Stimulated activated CD4-positive, alpha-beta T cell treated with anti-CD3 and anti-CD28 coated beads, Interleukin-12 subunit alpha, Interleukin-12 subunit beta, amount 100 ng/mL, for 48 hours (primary cell): Measurements from ENCODE around the gene TOP3A.
"Not testable (repeated sequence)": the region's sequence is repeated elsewhere in the genome, so short reads cannot be mapped to it uniquely, and the experiment has no call there.

ENCODE experiments used
- DNase-seq, 3 donors: peaks; one replicate each; pipeline ENCODE4 v3.0.0-alpha.2; 2020; ENCODE audit warnings: low read depth in 2 of 3, low spot score in 1 of 3

Gene TOP3A, protein sequence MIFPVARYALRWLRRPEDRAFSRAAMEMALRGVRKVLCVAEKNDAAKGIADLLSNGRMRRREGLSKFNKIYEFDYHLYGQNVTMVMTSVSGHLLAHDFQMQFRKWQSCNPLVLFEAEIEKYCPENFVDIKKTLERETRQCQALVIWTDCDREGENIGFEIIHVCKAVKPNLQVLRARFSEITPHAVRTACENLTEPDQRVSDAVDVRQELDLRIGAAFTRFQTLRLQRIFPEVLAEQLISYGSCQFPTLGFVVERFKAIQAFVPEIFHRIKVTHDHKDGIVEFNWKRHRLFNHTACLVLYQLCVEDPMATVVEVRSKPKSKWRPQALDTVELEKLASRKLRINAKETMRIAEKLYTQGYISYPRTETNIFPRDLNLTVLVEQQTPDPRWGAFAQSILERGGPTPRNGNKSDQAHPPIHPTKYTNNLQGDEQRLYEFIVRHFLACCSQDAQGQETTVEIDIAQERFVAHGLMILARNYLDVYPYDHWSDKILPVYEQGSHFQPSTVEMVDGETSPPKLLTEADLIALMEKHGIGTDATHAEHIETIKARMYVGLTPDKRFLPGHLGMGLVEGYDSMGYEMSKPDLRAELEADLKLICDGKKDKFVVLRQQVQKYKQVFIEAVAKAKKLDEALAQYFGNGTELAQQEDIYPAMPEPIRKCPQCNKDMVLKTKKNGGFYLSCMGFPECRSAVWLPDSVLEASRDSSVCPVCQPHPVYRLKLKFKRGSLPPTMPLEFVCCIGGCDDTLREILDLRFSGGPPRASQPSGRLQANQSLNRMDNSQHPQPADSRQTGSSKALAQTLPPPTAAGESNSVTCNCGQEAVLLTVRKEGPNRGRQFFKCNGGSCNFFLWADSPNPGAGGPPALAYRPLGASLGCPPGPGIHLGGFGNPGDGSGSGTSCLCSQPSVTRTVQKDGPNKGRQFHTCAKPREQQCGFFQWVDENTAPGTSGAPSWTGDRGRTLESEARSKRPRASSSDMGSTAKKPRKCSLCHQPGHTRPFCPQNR

DNA sequence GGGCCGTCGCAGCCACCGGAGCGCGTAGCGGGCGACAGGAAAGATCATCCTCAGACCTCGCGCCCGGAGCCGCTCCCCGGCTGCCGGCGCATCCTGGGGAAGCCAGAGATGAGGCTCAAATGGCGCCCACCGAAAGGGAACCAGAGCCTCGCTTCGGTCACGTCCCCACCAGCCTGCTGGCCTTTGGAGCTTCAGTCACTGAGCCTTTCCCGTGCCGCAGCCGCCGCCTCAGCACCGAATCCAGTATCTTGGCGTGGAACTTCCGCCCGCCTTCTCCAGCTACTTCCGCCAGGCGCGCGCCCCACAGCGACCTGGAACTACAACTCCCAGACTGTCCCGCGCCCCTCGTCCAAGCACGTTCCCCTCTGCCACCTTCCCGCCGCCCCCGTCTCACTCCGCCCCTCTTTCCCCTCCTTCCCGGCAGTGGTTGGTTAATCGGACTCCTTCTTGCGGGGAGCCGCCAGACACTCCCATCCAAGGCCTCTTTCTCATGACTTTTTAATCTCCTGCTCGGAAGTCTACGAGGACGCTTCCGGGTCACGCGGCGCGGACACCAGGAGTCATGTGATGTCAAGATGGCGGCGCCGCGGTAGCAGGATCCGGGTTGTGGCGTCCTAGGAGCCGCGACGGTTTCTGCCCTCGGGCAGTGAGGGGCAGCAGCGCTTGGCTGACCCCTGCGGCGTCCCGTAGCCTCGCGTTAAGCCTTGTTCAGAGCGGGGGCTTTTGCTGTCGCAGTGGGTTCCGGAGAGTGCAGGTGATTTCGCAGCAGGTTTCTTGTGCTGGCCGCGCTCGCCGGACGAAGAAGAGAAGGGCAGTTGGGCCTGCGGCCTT, at the start of gene TOP3A, which contains the start of gene SMCR8:
TOP3A (minus strand) TSS at position 264 of the 831 bp plus-strand sequence; CDS start at position 48, 216 bp downstream.
SMCR8 (plus strand) TSS at position 563 of the 831 bp plus-strand sequence. CDS start 497 bp downstream, outside the sequence.
- DNase-seq = peak; percentile 93 to 98 (median 96)

DNA sequence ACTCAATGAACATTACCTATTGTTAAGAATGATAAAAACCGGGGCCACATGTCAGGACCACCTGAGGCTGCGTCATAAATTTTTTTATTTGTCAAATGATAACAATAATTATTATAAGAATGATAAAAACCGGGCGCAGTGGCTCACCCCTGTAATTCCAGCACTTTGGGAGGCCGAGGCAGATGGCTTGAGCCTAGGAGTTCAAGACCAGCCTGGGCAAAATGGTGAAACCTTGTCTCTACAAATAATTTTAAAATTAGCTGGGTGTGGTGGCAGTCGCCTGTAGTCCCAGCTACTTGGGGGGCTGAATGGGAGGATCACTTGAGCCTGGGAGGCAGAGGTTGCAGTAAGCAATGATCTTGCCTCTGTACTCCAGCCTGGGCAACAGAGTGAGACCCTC, 49.4 kb upstream of the TOP3A start:
- DNase-seq = no peak

DNA sequence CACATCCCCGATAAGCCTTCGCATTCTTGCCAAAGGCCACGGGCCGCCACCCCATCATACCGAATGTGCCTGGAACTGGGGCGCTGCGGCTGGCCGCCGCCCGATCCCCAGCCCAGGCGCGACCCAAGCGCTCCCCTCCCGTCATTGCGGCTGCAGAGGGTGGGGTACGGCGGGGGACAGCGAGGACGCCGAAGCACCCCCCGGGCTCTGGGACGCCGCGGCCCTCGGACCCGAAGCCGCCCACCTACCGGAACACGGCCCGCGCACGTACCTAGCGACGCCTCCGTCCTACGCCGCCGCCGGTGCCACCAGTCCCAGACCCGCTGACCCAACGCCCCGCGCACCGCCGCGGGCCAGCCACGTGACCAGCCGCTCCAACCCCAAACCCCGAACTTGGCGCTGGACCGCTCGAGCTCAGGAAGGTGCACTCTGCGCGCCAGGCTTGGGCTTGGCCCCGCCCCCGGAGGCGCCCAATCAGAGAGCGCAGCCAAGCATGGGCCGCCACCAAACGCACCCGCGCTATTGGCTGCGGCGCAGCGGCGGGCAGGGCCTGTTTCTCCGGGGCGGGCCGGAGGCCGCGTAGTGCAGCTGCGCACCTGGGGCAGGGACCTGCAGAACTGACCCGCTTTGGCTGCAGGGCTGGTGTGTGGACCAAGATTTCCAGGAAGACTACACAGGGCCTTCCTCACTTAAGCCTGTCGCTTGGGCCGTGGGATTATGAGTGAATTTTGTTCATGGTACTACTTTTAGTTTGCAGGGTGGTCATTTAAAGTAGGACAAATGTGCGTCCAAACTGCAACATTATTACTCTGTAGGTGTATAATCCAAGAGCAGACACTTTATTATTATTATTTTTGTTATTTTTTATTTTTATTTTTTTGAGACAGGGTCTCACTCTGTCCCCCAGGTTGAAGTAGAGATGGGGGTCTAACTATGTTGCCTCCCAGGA, 48.6 kb upstream of the TOP3A start, which contains the start of gene SHMT1:
SHMT1 (minus strand) TSS at position 450 of the 949 bp plus-strand sequence. CDS start 7,569 bp downstream, outside the sequence.
- peak; percentile 81 to 91 (median 83) for DNase-seq

DNA sequence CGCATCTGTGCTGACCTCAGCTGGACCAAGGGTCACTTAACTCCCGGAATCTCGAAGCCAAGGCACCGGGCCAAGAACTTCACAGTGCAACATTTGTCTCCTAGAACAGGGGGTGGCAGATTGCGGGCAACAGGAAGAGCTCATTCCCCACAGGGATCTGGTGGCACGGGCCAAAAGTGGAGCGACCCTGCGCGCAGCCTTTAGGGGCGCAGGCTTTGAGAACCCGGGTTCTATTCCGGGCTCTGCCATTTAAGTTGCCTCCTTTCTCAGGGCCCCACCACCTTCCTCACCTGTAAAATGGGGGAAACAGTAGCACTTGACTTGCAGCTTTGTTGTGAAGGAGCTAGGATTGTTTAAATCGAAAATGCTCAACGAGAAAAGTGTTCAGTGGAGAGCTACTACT, 47.9 kb upstream of the TOP3A start:
- DNase-seq = no peak

DNA sequence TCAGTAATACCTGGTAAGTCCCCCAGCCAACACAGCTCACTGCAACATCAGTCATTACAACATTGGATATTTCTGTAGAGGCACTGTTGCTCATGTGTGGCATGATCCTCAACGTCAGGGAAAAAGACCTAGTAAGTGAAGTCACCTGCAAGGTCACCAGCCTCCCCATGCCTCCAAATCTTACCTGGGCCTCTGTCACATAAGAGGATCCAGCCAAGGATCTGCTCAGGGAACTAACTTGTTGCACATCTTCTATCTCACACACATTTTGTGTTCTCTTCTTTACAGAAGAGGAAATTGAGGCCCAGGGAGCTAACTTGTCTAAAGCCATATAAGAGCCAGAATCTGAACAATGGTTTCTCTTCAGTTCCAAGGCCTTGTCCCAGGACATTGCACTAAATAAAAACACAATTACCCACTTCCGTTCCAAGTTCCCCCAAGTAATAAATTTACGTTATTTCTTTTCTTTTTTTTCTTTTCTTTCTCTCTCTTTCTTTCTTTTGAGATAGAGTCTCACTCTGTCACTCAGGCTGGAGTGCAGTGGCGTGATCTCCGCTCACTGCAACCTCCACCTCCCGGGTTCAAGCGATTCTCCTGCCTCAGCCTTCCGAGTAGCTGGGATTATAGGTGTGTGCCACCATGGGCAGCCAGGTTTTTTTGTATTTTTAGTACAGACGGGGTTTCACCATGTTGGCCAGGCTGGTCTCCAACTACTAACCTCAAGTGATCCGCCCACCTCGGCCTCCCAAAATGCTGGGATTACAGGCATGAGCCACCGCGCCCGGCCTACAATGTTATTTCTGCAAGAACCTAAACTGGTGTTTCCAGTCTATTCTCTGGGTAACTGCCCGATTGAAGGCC, 47.3 kb upstream of the TOP3A start:
- no peak for DNase-seq

DNA sequence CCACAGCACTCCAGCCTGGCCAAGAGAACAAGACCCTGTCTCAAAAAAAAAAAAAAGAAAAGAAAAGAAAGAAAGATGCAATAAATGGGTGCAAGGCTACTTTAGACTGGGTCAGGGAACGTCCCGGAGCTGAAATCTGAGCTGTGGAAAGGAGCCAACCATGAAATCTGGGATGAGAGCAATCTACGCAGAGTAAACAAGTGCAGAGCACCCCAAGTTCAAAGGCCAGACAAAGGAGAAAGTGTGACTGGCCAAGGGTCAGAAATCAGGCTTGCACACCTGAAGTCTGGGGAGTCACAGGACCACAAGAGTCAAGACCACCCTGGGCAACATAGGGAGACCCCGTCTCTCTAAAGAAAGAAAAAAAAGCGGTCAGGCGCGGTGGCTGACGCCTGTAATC, 45.7 kb upstream of the TOP3A start:
- no peak for DNase-seq

DNA sequence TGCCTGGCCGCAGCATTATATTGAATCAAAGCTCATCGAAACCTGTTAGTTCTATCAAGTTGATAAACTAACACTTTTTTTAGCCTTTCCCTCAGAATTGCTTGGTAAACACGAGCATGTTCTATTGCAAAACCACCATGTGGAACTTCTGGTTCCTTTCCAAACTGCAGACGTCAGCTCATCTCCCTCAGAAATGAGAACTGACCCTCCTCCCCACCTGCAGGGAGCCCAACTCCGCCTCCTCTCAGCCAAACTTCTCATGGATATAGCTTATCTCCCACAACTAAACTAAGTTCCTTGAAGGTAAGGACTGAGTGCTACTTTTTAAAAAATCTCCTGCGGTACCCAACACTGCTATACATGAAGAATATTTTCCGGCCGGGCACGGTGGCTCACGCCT, 41.8 kb upstream of the TOP3A start:
- DNase-seq = no peak

DNA sequence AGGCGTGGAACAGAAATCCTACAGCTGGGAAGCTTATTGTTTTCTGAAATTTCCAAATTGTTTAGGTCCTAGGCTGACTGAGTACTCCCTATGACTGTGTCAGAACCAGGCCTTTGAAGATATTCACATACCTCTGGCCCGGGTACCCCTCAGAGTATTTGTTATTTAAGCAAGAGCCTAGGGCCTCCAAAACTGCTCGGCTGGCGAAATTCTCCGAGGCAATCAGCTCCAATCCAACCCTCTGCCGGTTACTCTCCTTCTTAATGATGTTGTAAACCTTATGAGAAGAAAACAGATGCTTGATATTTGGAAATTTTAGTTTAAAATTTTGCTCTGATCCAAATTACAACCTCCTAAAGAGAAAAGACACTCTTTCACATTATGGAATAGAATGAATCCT, 38.7 kb upstream of the TOP3A start:
- no peak for DNase-seq

DNA sequence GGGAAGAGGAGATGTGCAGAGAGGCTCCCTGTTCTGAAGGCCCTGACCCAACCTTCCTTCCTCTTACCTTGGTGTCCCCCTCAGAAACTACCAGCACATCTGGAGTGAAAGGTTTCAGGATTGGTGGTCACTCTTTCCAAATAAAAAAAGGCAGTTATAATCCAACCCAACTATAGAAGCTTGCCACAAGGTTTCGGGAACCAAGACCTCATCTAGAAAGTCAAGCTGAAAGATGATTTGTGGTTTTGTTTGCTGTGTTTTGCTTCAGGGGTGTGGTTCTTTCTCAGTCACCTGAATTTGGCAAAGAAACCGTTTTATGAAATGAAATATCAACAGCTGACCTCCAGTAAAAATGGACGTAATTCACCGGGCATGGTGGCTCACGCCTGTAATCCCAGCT, 29.2 kb upstream of the TOP3A start:
- no peak for DNase-seq

DNA sequence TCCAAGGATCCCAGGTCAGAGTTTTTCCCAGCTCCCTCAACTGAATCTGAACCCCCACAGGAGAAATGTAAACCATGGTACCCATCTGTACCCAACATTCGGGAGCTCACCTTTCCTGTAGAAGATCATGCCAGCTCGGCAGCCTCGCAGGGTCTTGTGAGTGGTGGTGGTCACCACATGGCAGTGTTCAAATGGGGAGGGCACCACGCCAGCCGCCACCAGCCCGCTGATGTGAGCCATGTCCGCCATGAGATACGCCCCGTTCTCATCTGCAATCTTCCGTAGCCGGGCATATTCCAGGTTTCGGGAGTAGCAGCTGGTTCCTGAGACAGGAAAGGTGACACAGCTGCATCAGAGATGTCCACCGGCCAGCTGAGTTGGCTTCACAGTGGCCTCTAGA, 25.1 kb upstream of the TOP3A start:
- no peak for DNase-seq

DNA sequence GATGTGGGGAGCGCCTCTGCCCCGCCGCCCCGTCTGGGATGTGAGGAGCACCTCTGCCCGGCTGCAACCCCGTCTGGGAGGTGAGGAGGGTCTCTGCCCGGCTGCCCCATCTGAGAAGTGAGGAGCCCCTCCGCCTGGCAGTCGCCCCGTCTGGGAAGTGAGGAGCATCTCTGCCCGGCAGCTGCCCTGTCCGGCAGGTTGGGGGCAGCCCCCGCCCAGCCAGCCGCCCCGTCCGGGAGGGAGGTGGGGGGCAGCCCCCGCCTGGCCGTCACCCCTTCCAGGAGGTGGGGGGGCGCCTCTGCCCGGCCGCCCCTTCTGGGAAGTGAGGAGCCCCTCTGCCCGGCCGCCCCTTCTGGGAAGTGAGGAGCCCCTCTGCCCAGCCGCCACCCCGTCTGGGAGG, 23.4 kb upstream of the TOP3A start:
- DNase-seq = not testable (repeated sequence)

DNA sequence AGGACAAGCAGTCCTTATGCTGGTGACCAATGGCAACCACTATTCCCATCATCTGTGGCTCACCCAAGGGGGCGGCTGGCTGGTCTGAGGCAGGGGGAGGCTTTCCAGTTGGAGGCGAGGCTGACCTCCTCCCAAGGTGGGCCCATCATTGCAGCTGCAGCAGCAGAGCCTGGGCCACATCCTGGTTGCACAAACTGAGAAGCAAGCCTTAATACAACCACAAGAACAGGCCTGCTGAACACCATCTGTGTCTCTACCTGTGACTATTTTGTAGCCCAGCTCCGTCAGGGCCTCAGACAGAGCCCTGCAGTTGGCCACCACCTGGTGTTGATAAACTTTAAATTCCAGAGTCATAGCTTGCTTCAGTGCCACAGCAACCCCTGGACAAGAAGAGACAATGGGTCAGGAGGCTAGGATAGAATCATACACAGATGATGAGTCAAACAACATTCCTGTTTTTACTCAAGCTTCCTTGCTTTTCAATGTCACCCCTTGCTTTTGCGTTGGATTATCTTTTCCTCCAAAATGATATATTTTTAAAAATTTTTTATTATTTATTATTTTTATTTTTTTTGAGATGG, 18.2 kb upstream of the TOP3A start:
- no peak for DNase-seq

DNA sequence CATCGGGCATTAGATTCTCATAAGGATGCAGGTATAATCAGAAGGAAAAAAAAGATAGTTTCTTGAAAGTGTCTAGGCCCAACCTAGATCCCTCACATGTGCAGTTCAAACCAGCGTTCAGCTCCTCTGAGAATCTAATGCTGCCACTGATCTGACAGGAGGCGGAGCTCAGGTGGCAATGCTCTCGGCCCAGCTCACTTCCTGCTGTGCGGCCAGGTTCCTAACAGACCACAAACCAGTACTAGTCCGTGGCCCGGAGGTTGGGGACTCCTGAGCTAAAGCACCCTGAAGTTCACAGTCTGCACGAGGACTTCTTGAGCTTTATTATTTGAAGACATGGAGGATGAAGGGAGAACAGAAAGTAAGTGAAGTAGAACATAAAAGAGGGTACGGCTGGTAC, 17.1 kb upstream of the TOP3A start:
- DNase-seq = no peak

DNA sequence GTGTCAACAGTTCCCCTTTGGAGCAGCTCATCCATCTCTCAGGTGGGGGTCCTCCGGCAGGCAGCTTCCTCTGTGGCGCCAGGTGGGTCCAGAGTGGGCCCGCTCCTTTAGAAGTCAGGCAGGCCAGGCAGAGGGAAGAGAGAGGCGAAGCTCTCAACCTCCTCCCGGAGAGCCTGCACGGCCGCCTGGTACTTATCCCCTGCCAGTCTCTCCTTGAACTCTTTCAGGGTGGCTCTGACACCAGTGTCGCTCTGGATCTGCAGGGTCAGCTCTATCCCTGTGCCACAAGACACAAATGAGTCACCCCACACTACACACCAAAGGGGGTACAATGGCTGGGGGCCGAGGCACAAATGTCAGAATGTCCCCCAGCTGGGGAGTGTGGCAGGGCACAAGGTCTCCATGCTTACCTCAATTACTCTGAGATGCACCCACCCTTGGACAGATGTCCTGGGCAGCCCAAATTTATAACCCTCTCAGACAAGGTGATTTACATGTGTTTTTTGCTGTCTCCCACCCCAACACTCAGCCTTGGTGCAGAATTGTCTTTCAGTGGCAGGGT, 13.9 kb upstream of the TOP3A start:
- DNase-seq = no peak

DNA sequence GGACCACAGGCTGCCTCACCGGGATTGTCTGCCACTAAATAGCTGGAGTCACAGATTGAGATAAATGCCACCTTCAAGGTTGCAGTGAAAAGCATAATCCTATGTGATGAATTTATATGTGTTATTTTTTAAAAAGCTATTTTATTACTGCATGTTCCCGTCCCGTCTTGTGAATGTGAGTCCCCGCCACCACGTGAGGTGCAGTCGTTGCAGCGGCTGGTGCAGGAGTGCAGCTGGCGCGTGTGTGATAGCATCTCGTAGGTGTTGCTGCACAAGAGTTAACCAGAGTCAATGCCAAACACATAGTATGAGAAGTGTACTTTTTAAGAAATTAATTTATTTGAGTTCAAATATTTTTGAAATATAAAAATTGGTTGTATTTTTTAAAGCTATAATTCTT, 12.8 kb upstream of the TOP3A start:
- no peak for DNase-seq

DNA sequence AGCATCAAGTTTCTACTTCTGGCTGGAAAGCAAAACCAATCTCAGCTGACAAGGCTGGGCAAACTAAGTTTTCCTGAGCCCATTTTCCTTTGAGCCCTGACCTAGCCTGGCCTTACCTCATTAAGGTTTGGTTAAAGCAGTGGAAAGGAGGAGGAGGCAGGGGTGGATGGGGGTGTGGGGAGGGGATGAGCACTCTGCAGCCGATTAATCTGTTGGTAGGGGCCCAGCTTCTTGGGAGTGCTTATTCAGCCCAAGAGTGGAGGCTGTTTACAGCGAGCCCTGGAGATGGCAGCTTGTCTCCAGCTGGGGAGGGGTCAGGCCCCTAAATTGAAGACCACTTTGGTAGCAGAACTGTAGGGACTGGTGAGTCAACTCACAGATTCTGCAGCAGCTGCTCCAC, 12.3 kb upstream of the TOP3A start:
- no peak for DNase-seq

DNA sequence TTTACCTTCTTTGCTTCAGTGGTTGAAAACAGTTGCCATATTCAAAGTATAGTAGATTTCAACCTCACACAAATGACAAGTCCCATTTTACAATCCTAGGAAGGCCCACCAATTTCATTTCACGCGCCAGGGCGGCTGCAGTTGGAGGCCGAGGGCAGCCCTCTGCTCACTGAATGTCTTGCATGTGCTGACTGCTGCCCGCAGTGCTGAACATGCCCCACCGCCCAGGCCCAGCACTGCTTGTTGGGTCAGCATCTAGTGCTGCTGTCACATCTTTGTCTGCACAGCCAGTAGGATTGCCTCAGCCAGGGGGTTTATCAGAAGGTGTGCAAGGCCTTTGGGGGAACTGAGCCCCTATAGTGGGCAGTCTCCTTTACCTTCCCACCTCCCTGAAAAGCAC, 11.8 kb upstream of the TOP3A start:
- DNase-seq = no peak

DNA sequence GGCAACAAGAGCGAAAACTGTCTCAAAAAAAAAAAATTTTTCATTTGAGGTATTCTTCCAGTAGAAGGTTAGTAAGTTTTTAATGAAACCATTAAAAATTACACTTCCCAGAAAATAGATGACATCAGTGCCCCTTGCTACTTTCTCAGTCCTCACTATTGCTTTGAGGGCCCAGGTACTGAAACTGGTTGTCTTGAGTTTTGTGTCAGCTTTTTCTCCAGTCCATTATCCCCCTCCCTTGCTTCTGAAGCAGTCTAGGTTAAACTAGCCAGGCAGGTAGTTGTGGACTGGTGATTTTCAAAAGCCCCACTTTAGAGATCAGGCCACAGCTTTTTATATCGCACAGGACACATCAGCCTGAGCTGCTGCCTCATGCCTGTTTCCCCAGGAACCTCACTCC, 11.2 kb upstream of the TOP3A start:
- no peak for DNase-seq
